H1 (cell line): ENCODE data around the gene PDE4B. TPM values are rescaled to one million over a fixed set of nuclear protein-coding genes. Genes with fewer than 3 reads are reported as not detected.

Experiments
- CEBPB ChIP-seq: IDR thresholded peaks from 2 replicates; pipeline ENCODE4 v1.6.1; 2012; ENCODE audit warnings: low read depth, low read length
- MAFK ChIP-seq: IDR thresholded peaks from 2 replicates; pipeline ENCODE4 v1.6.1; 2012; ENCODE audit warnings: low read depth, mild to moderate bottlenecking, improper control_type of control experiment, low read length
- POLR2AphosphoS5 ChIP-seq: IDR thresholded peaks from 2 replicates; pipeline ENCODE4 v1.6.1; 2011; ENCODE audit warnings: low read depth, low read length
- SP1 ChIP-seq: IDR thresholded peaks from 2 replicates; pipeline ENCODE4 v1.6.1; 2011; ENCODE audit warnings: low read depth, low read length
- TBP ChIP-seq: IDR thresholded peaks from 2 replicates; pipeline ENCODE4 v1.6.1; 2011; ENCODE audit warnings: low read depth, low read length, improper control_type of control experiment
- polyA plus RNA-seq, 7 experiments: library from polyadenylated mRNA; depleted of rRNA in 3 of 7; stranded (reverse) in 5 of 7; unstranded in 2 of 7; fragments of >200 nt in 5 of 7; fragments of 200-250 nt in 2 of 7; gene quantifications; 1 replicate in 5 of 7; 2 replicates in 1 of 7; 4 replicates in 1 of 7; pipeline versions ENCODE4 v1.2.1 to v1.2.3, GENCODE V29; 2011 to 2013; ENCODE audit warnings: missing spikeins in 2 of 7, mixed read lengths in 2 of 7
- total RNA-seq: library from RNA; stranded (reverse); fragmentation: NEBNext Ultra II Directional; extraction: Animal tissue kit (Norgen Biotek cat#: 25700); gene quantifications from 2 replicates; pipeline ENCODE4 v1.2.1, GENCODE V29; 2021

Gene PDE4B
- total and polyA plus RNA-seq, 2 of the 8 experiments (the other 6 are each of a cell fraction or from before 2014, with no cell fraction given): 5.0 to 15.1 TPM

DNA sequence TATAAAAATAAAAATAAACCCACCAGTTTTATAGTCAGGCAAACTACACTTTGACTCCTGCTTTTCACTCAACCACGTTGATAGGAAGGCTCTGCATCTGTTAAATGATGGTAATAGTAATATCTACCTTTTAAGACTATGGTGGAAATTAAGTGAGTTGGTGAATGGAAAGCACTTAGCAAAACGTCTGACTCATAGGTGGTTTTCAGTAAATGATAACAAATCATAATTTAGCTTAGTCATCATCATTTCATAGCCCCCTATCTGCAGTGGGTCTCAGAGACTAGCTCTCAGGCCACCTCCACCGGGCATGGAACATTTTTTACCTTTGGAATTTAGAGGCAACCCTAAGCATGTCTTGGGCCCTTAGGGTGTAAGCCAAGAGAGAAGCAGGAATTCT is 160.0 kb downstream of the PDE4B start (continued):
- TF ChIP-seq POLR2AphosphoS5 (no peak), CEBPB (no peak), MAFK (no peak), SP1 (no peak), TBP (no peak)
